Osteocyte (in vitro differentiated cells): ENCODE data around the gene NGEF. TPM values are rescaled to one million over a fixed set of nuclear protein-coding genes. Genes with fewer than 3 reads are reported as not detected.

Experiments
- DNase-seq: peaks from one replicate; pipeline ENCODE4 v3.0.0; 2021; ENCODE audit warnings: mixed read lengths; ENCODE audit not compliant: unreplicated experiment; ENCODE audit errors: extremely low spot score
- H3K27ac Mint-ChIP-seq: one replicate; pipeline ENCODE4 v1.8.0; 2021; ENCODE audit warnings: mild to moderate bottlenecking, mixed read lengths; ENCODE audit not compliant: unreplicated experiment
- H3K27me3 Mint-ChIP-seq: one replicate; pipeline ENCODE4 v1.8.0; 2021; ENCODE audit warnings: mixed read lengths; ENCODE audit not compliant: unreplicated experiment
- H3K36me3 Mint-ChIP-seq: one replicate; pipeline ENCODE4 v1.8.0; 2021; ENCODE audit warnings: mixed read lengths; ENCODE audit not compliant: unreplicated experiment
- H3K4me1 Mint-ChIP-seq: one replicate; pipeline ENCODE4 v1.8.0; 2021; ENCODE audit warnings: mixed read lengths; ENCODE audit not compliant: unreplicated experiment
- H3K4me3 Mint-ChIP-seq: one replicate; pipeline ENCODE4 v1.8.0; 2021; ENCODE audit warnings: mild to moderate bottlenecking, moderate library complexity, mixed read lengths; ENCODE audit not compliant: unreplicated experiment
- H3K9me3 Mint-ChIP-seq: one replicate; pipeline ENCODE4 v1.8.0; 2021; ENCODE audit warnings: mixed read lengths; ENCODE audit not compliant: unreplicated experiment
- long read RNA-seq: library from polyadenylated mRNA; unstranded; transcript quantifications from one replicate; pipeline ENCODE4 v2.0.0, GENCODE V29; 2021
- total RNA-seq: library from RNA; stranded (reverse); gene quantifications from 2 replicates; pipeline ENCODE4 v1.2.1, GENCODE V29; 2021
- TF ChIP-seq, protein P1 (sequence below): fragments of 200-600 bp; sonication (generic); IDR thresholded peaks from 2 replicates; pipeline ENCODE4 v1.5.0; 2021; ENCODE audit warnings: antibody characterized with exemption, mild to moderate bottlenecking, moderate library complexity

NGEF gene
- 0.26 and 0.27 TPM in 2 replicates for total RNA-seq
- long read RNA-seq: 0 reads

DNA sequence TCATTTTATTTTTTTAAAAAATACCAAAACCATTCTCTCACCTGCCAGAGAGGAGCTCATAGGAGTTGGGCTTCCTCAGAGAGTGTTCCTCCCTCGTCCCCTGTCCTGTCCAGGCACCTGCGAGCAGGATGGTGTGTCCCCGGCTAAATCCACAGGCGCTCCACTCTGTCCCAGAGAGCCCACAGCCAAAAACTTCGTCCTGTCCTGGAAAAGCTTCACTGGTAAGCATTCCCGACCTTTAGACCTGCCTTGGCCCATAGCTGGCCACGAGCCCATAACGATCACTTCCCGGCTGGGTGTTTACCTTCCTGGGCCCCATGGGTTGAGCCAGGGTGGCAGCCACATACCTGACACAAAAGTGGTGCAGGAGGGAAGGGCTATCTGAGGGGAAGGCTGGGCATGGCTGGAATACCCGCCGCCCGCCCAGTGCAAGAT is at the start of gene NGEF:
Gene NGEF (minus strand): TSS at position 230 of the 435 bp plus-strand sequence. CDS start 38,366 bp downstream, outside the sequence.
- Mint-ChIP-seq H3K4me1 (no peaks in the 10 kb centered on the region), H3K4me3 (no peak within 1 kb of the TSS), H3K27ac (no peak within 1 kb of the TSS), H3K9me3 (peaks cover 5% of the 10 kb centered on the region), H3K27me3 (peaks cover 19% of the 10 kb centered on the region), H3K36me3 (peaks cover 4% of the 10 kb centered on the region)
- TF ChIP-seq, protein P1, sequence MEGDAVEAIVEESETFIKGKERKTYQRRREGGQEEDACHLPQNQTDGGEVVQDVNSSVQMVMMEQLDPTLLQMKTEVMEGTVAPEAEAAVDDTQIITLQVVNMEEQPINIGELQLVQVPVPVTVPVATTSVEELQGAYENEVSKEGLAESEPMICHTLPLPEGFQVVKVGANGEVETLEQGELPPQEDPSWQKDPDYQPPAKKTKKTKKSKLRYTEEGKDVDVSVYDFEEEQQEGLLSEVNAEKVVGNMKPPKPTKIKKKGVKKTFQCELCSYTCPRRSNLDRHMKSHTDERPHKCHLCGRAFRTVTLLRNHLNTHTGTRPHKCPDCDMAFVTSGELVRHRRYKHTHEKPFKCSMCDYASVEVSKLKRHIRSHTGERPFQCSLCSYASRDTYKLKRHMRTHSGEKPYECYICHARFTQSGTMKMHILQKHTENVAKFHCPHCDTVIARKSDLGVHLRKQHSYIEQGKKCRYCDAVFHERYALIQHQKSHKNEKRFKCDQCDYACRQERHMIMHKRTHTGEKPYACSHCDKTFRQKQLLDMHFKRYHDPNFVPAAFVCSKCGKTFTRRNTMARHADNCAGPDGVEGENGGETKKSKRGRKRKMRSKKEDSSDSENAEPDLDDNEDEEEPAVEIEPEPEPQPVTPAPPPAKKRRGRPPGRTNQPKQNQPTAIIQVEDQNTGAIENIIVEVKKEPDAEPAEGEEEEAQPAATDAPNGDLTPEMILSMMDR: no peak
- DNase-seq: peak; percentile 67

DNA sequence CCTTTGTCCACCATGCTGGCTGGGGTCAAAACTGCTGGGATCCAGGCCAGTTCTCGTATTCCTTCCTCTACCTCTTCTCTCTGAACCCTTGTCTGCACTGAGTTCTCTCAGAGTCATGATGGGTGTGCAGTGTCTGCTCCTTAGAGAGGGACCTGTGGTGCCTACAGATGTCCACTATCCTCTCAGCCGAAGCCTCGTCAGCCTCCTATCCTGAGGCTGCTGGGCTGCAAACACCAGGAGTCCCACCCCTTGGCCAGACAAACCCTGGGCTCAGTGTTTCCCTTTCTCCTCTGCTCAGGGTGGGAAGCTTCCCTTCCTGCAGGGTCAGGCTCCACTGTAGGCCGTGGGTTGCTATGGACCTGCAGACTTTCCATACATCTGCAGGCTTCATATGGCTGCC is 49.4 kb upstream of the NGEF start:
- Mint-ChIP-seq H3K9me3 (peaks cover 5% of the 10 kb centered on the region), H3K4me3 (no peak overlapping the region), H3K4me1 (peaks cover 19% of the 10 kb centered on the region), H3K36me3 (no peaks in the 10 kb centered on the region), H3K27ac (no peak overlapping the region), H3K27me3 (peaks cover 2% of the 10 kb centered on the region)
- DNase-seq: no peak
- TF ChIP-seq, protein P1: no peak

DNA sequence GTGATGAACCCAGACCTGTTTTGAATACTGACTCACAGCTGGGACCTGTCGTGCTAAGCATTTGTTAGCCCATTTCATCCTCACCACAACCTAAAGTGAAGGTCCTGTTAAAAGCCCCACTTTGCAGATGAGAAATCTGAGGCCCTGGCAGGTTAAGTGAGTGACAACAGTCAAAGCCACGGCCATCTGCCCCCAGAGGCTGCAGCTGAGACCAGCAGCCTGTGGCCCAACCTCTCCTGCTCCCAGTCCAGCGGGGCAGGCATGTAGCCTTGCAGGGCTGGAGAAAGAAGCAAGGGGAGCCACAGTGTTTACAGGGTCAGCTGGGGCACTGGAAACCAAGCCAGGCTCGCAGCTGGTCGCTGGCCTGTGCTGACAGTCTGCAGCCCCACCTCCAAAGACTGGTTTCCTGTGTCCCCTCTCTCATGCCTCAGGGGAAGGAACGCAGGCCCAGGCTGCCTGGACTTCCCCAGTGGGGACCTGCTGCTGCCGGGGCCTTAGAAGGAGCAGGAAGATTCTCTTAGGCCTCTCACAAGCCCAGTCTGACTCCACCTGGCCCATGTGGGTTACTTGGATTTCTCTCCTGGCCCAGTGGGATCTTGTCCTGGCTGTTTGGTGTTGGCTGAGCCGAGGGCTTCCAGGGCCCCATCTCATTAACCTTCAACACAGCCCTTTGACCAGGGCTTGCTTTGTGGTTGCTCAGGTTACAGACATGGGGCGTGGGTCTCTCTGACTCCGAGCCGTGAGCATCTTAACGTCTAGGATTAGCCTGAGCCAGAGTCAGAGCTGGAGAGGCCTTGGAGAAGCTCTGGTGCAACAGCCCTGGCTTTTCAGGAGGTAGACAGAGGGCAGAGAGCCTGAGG is 48.8 kb upstream of the NGEF start:
- H3K27ac Mint-ChIP-seq: no peak overlapping the region
- no peaks in the 10 kb centered on the region for H3K9me3 Mint-ChIP-seq

GRCh38 chr2:233060980-233061590 is 48.0 kb upstream of the NGEF start:
- TF ChIP-seq, protein P1: no peak
- H3K9me3 Mint-ChIP-seq: no peaks in the 10 kb centered on the region
- DNase-seq: no peak
- peaks cover 3% of the 10 kb centered on the region for H3K27me3 Mint-ChIP-seq
- H3K4me3 Mint-ChIP-seq: no peak overlapping the region
- no peak overlapping the region for H3K27ac Mint-ChIP-seq
- H3K36me3 Mint-ChIP-seq: no peaks in the 10 kb centered on the region
- peaks cover 19% of the 10 kb centered on the region for H3K4me1 Mint-ChIP-seq

More for the DNA sequence above, 48.8 kb upstream of the NGEF start:
- Mint-ChIP-seq H3K27me3 (peaks cover 1% of the 10 kb centered on the region), H3K36me3 (no peaks in the 10 kb centered on the region), H3K4me1 (peaks cover 19% of the 10 kb centered on the region), H3K4me3 (no peak overlapping the region)
- no peak for DNase-seq
- TF ChIP-seq, protein P1: peak; percentile 26

DNA sequence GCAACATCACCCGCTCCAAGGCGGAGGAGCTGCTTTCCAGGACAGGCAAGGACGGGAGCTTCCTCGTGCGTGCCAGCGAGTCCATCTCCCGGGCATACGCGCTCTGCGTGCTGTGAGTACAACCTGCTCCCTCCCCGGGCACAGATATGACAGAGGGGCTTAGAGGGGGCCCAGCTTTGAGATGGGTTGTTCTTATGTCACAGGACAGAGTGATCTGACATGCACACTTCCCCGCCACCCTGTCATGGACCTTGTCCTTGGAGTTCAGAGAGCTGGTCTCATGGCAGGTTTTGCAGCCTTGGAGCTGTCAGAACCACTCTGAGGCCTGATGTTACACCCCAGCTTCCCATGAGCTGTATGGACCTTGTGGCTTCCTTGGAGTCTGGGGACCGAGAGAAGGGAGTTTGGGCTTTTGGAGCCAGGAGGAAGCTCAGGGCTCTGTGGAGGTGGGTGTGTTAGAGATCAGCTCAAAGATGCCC is 47.5 kb upstream of the NGEF start:
- H3K36me3 Mint-ChIP-seq: no peaks in the 10 kb centered on the region
- no peak for DNase-seq
- peaks cover 19% of the 10 kb centered on the region for H3K4me1 Mint-ChIP-seq
- TF ChIP-seq, protein P1: no peak
- H3K27ac Mint-ChIP-seq: no peak overlapping the region
- H3K4me3 Mint-ChIP-seq: no peak overlapping the region
- no peaks in the 10 kb centered on the region for H3K9me3 Mint-ChIP-seq
- H3K27me3 Mint-ChIP-seq: peaks cover 3% of the 10 kb centered on the region
